HepG2 (cell line): Measurements from ENCODE around the gene MYO16.

ENCODE experiments used
- ARID2 ChIP-seq: sonication (generic); formaldehyde crosslinking; IDR thresholded peaks from 2 replicates; pipeline ENCODE4 v1.8.1; 2022; ENCODE audit warnings: mild to moderate bottlenecking, missing genetic modification reagents, borderline replicate concordance
- CBFB ChIP-seq: sonication (generic); formaldehyde crosslinking; IDR thresholded peaks from 2 replicates; pipeline ENCODE4 v1.4.0; 2020; ENCODE audit warnings: missing genetic modification reagents
- FOXC1 ChIP-seq: sonication (generic); formaldehyde crosslinking; IDR thresholded peaks from 2 replicates; pipeline ENCODE4 v1.8.0; 2022; ENCODE audit warnings: mild to moderate bottlenecking, missing genetic modification reagents, borderline replicate concordance
- HDAC1 ChIP-seq: sonication (generic); formaldehyde crosslinking; IDR thresholded peaks from 2 replicates; pipeline ENCODE4 v1.5.1; 2020; ENCODE audit warnings: mild to moderate bottlenecking, missing genetic modification reagents
- THYN1 ChIP-seq: sonication (generic); formaldehyde crosslinking; IDR thresholded peaks from 2 replicates; pipeline ENCODE4 v1.8.1; 2023; ENCODE audit warnings: low read depth, mild to moderate bottlenecking, moderate library complexity, missing genetic modification reagents, borderline replicate concordance
- TF ChIP-seq, protein P1 (sequence below): sonication (generic); formaldehyde crosslinking; IDR thresholded peaks from 2 replicates; pipeline ENCODE4 v1.8.1; 2023; ENCODE audit warnings: mild to moderate bottlenecking, missing genetic modification reagents
- TF ChIP-seq, protein P2 (sequence below): sonication (generic); formaldehyde crosslinking; conservative IDR thresholded peaks from 2 replicates; pipeline ENCODE4 v1.8.1; 2023; ENCODE audit warnings: missing genetic modification reagents
- TF ChIP-seq, protein P3 (sequence below): sonication (generic); formaldehyde crosslinking; IDR thresholded peaks from 2 replicates; pipeline ENCODE4 v1.5.0; 2020; ENCODE audit warnings: mild to moderate bottlenecking, missing genetic modification reagents, moderate library complexity

DNA sequence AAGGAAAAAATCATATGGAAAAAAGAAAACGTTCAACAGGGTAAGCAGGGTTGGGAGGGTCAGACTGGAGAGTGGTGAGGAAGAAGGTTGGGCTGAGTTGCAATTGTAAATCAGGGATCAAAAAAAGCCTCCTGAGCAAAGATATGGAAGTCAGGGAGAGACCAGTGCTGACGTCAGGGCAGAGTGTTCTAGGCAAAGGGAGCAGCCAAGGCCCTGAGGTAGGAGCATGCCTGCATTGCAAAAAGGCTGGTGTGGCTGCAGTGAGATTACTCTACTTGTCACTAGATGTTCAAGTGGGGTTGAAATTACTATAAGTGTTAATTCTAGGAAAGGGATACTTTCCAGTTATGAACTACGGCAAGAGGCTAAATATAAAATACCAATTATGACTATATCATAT, 562.0 kb downstream of the MYO16 start:
- TF ChIP-seq CBFB (CRISPR knock-in tag) (no peak), ARID2 (no peak), FOXC1 (CRISPR knock-in tag) (no peak), HDAC1 (no peak), THYN1 (CRISPR knock-in tag) (no peak)
- TF ChIP-seq, protein P1, sequence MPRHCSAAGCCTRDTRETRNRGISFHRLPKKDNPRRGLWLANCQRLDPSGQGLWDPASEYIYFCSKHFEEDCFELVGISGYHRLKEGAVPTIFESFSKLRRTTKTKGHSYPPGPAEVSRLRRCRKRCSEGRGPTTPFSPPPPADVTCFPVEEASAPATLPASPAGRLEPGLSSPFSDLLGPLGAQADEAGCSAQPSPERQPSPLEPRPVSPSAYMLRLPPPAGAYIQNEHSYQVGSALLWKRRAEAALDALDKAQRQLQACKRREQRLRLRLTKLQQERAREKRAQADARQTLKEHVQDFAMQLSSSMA (CRISPR knock-in tag), result no peak
- TF ChIP-seq, protein P2, sequence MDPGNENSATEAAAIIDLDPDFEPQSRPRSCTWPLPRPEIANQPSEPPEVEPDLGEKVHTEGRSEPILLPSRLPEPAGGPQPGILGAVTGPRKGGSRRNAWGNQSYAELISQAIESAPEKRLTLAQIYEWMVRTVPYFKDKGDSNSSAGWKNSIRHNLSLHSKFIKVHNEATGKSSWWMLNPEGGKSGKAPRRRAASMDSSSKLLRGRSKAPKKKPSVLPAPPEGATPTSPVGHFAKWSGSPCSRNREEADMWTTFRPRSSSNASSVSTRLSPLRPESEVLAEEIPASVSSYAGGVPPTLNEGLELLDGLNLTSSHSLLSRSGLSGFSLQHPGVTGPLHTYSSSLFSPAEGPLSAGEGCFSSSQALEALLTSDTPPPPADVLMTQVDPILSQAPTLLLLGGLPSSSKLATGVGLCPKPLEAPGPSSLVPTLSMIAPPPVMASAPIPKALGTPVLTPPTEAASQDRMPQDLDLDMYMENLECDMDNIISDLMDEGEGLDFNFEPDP (CRISPR knock-in tag), result no peak
- TF ChIP-seq, protein P3, sequence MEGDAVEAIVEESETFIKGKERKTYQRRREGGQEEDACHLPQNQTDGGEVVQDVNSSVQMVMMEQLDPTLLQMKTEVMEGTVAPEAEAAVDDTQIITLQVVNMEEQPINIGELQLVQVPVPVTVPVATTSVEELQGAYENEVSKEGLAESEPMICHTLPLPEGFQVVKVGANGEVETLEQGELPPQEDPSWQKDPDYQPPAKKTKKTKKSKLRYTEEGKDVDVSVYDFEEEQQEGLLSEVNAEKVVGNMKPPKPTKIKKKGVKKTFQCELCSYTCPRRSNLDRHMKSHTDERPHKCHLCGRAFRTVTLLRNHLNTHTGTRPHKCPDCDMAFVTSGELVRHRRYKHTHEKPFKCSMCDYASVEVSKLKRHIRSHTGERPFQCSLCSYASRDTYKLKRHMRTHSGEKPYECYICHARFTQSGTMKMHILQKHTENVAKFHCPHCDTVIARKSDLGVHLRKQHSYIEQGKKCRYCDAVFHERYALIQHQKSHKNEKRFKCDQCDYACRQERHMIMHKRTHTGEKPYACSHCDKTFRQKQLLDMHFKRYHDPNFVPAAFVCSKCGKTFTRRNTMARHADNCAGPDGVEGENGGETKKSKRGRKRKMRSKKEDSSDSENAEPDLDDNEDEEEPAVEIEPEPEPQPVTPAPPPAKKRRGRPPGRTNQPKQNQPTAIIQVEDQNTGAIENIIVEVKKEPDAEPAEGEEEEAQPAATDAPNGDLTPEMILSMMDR (CRISPR knock-in tag), result no peak
